Measurements from ENCODE around the gene HECTD1. TPM values are rescaled to one million over a fixed set of nuclear protein-coding genes. Genes with fewer than 3 reads are reported as not detected.
"Not testable (repeated sequence)": the region's sequence is repeated elsewhere in the genome, so short reads cannot be mapped to it uniquely, and the experiment has no call there.

The HECTD1 gene
- 77.7 and 87.4 TPM in 2 replicates for total RNA-seq (2014; rRNA removed; shearing (Covaris generic))

GRCh38 chr14:31207755-31208545 lies at the start of gene HECTD1:
Gene HECTD1, minus strand, starts transcription at chr14:31207793. Its CDS starts 1,857 bp downstream, at chr14:31205936.
- peak; percentile 80 for DNase-seq (ENCODE audit: low spot score)

GRCh38 chr14:31257244-31257553 lies 49.6 kb upstream of the HECTD1 start:
- DNase-seq (ENCODE audit: low spot score) = no peak

GRCh38 chr14:31256534-31257243 lies 49.1 kb upstream of the HECTD1 start:
- no peak for DNase-seq (ENCODE audit: low spot score)

GRCh38 chr14:31255918-31256317 lies 48.3 kb upstream of the HECTD1 start:
- not testable (repeated sequence) for DNase-seq (ENCODE audit: low spot score)

- no peak for DNase-seq (ENCODE audit: low spot score)
Observed at GRCh38 chr14:31255286-31255685, 47.7 kb upstream of the HECTD1 start.

- DNase-seq (ENCODE audit: low spot score) = no peak
Observed at GRCh38 chr14:31253746-31254471, 46.3 kb upstream of the HECTD1 start.

GRCh38 chr14:31252865-31253264 lies 45.3 kb upstream of the HECTD1 start:
- DNase-seq (ENCODE audit: low spot score) = no peak

- DNase-seq (ENCODE audit: low spot score) = no peak
Observed at GRCh38 chr14:31251028-31251958, 43.7 kb upstream of the HECTD1 start.

- no peak for DNase-seq (ENCODE audit: low spot score)
Observed at GRCh38 chr14:31244626-31245025, 37.0 kb upstream of the HECTD1 start.

- no peak for DNase-seq (ENCODE audit: low spot score)
Observed at GRCh38 chr14:31243860-31244259, 36.3 kb upstream of the HECTD1 start.

- not testable (repeated sequence) for DNase-seq (ENCODE audit: low spot score)
Observed at GRCh38 chr14:31242161-31242940, 34.8 kb upstream of the HECTD1 start.

GRCh38 chr14:31241450-31242114 lies 34.0 kb upstream of the HECTD1 start:
- DNase-seq (ENCODE audit: low spot score) = no peak

GRCh38 chr14:31239741-31240140 lies 32.1 kb upstream of the HECTD1 start:
- no peak for DNase-seq (ENCODE audit: low spot score)

- no peak for DNase-seq (ENCODE audit: low spot score)
Observed at GRCh38 chr14:31235462-31235861, 27.9 kb upstream of the HECTD1 start.

GRCh38 chr14:31232081-31232480 lies 24.5 kb upstream of the HECTD1 start:
- no peak for DNase-seq (ENCODE audit: low spot score)

GRCh38 chr14:31231272-31231671 lies 23.7 kb upstream of the HECTD1 start:
- DNase-seq (ENCODE audit: low spot score) = not testable (repeated sequence)

- DNase-seq (ENCODE audit: low spot score) = no peak
Observed at GRCh38 chr14:31230573-31230958, 23.0 kb upstream of the HECTD1 start.

- DNase-seq (ENCODE audit: low spot score) = peak; percentile 97
Observed at GRCh38 chr14:31229638-31230572, 22.3 kb upstream of the HECTD1 start.

- no peak for DNase-seq (ENCODE audit: low spot score)
Observed at GRCh38 chr14:31229009-31229408, 21.4 kb upstream of the HECTD1 start.
